22Rv1 (cell line): ENCODE data around the gene HDGFL2.

Experiments
- H3K27ac ChIP-seq: fragments of 450-650 bp; 2 replicates; pipeline ENCODE4 v1.5.1; 2017
- CTCF ChIP-seq: fragments of 450-650 bp; IDR thresholded peaks from 2 replicates; pipeline ENCODE4 v1.5.1; 2017; ENCODE audit warnings: mild to moderate bottlenecking
- ZFX ChIP-seq: fragments of 450-650 bp; IDR thresholded peaks from 2 replicates; pipeline ENCODE4 v1.6.1; 2017; ENCODE audit warnings: antibody characterized with exemption, borderline replicate concordance

HDGFL2 gene

GRCh38 chr19:4439243-4439642 lies 32.9 kb upstream of the HDGFL2 start:
- H3K27ac ChIP-seq = no peak overlapping the region
- TF ChIP-seq CTCF (no peak), ZFX (no peak)

- no peak overlapping the region for H3K27ac ChIP-seq
- no peak for TF ChIP-seq CTCF
- TF ChIP-seq ZFX = no peak
These were observed 29.9 kb upstream of the HDGFL2 start for GRCh38 chr19:4441994-4442818.

GRCh38 chr19:4442819-4443146 lies 29.3 kb upstream of the HDGFL2 start:
- H3K27ac ChIP-seq = no peak overlapping the region
- TF ChIP-seq ZFX (no peak), CTCF (no peak)

- TF ChIP-seq CTCF = no peak
- TF ChIP-seq ZFX = no peak
These were observed 28.9 kb upstream of the HDGFL2 start for GRCh38 chr19:4443188-4443587.

GRCh38 chr19:4443966-4444764 lies 27.9 kb upstream of the HDGFL2 start:
- no peak overlapping the region for H3K27ac ChIP-seq
- TF ChIP-seq CTCF (no peak), ZFX (no peak)

More at GRCh38 chr19:4443188-4443587, 28.9 kb upstream of the HDGFL2 start:
- H3K27ac ChIP-seq = no peak overlapping the region

- H3K27ac ChIP-seq = peak overlapping the region; percentile 15; the same call in 1 of the 2 replicates
- TF ChIP-seq CTCF = no peak
- TF ChIP-seq ZFX = no peak
These were observed 27.0 kb upstream of the HDGFL2 start for GRCh38 chr19:4444765-4445741.
